WTC11 (cell line): ENCODE results near the gene MPND. TPM values are rescaled to one million over a fixed set of nuclear protein-coding genes. Genes with fewer than 3 reads are reported as not detected.

Experiments used
- ATAC-seq: fragments of 200-7000 bp; cut with Tn5 transposase; 2 replicates; pipeline ENCODE4 v1.10.0; 2021; ENCODE audit warnings: mild to moderate bottlenecking, moderate library complexity
- CTCF ChIA-PET: fragments of 300-600 bp; sonication (Branson Sonifier 250); formaldehyde crosslinking; loops from one replicate; lab custom pipeline; 2021; ENCODE audit warnings: antibody characterized with exemption; lab: Charles Lee
- POLR2A ChIA-PET: fragments of 350-600 bp; sonication (Branson Sonifier 250); formaldehyde crosslinking; loops from one replicate; lab custom pipeline; 2021; ENCODE audit warnings: antibody characterized with exemption; lab: Charles Lee
- DNase-seq: peaks from one replicate; pipeline ENCODE4 v3.0.0; 2021; ENCODE audit warnings: low spot score
- H3K27ac Mint-ChIP-seq: 2 replicates; pipeline ENCODE4 v1.8.0; 2021; ENCODE audit warnings: mixed read lengths
- H3K27me3 Mint-ChIP-seq: 2 replicates; pipeline ENCODE4 v1.8.0; 2021; ENCODE audit warnings: low read depth, mild to moderate bottlenecking, moderate library complexity, mixed read lengths
- H3K36me3 Mint-ChIP-seq: 2 replicates; pipeline ENCODE4 v1.8.0; 2021; ENCODE audit warnings: mixed read lengths
- H3K4me1 Mint-ChIP-seq: 2 replicates; pipeline ENCODE4 v1.8.0; 2022; ENCODE audit warnings: mixed read lengths
- H3K4me3 Mint-ChIP-seq: 2 replicates; pipeline ENCODE4 v1.8.0; 2021; ENCODE audit warnings: mild to moderate bottlenecking, moderate library complexity, mixed read lengths
- H3K9me3 Mint-ChIP-seq: 2 replicates; pipeline ENCODE4 v1.8.0; 2021; ENCODE audit warnings: mixed read lengths
- CREM ChIP-seq: sonication (generic); formaldehyde crosslinking; IDR thresholded peaks from 2 replicates; pipeline ENCODE4 v1.8.1; 2022; ENCODE audit warnings: mild to moderate bottlenecking, missing genetic modification reagents, moderate library complexity
- ELF4 ChIP-seq: sonication (generic); formaldehyde crosslinking; IDR thresholded peaks from 2 replicates; pipeline ENCODE4 v1.8.1; 2022; ENCODE audit warnings: low read depth, mild to moderate bottlenecking, moderate library complexity, missing genetic modification reagents
- FOXK1 ChIP-seq: sonication (generic); formaldehyde crosslinking; IDR thresholded peaks from 2 replicates; pipeline ENCODE4 v1.8.0; 2022; ENCODE audit warnings: mild to moderate bottlenecking, moderate library complexity, missing genetic modification reagents
- FOXP1 ChIP-seq: sonication (generic); formaldehyde crosslinking; IDR thresholded peaks from 2 replicates; pipeline ENCODE4 v1.8.0; 2022; ENCODE audit warnings: missing genetic modification reagents, mild to moderate bottlenecking, moderate library complexity, borderline replicate concordance
- GABPB1 ChIP-seq: sonication (generic); formaldehyde crosslinking; IDR thresholded peaks from 2 replicates; pipeline ENCODE4 v1.8.1; 2023; ENCODE audit warnings: mild to moderate bottlenecking, missing genetic modification reagents
- KAT7 ChIP-seq: sonication (generic); formaldehyde crosslinking; IDR thresholded peaks from 2 replicates; pipeline ENCODE4 v1.8.1; 2023; ENCODE audit warnings: missing genetic modification reagents, mild to moderate bottlenecking, borderline replicate concordance
- MYBL2 ChIP-seq: sonication (generic); formaldehyde crosslinking; IDR thresholded peaks from 2 replicates; pipeline ENCODE4 v1.8.1; 2023; ENCODE audit warnings: mild to moderate bottlenecking, moderate library complexity, missing genetic modification reagents
- NFE2L1 ChIP-seq: sonication (generic); formaldehyde crosslinking; IDR thresholded peaks from 2 replicates; pipeline ENCODE4 v1.8.1; 2023; ENCODE audit warnings: missing genetic modification reagents
- NFYB ChIP-seq: sonication (generic); formaldehyde crosslinking; conservative IDR thresholded peaks from 2 replicates; pipeline ENCODE4 v1.8.0; 2022; ENCODE audit warnings: low read depth, missing genetic modification reagents
- SP1 ChIP-seq: sonication (generic); formaldehyde crosslinking; conservative IDR thresholded peaks from 2 replicates; pipeline ENCODE4 v1.8.1; 2022; ENCODE audit warnings: missing genetic modification reagents
- TEAD1 ChIP-seq: sonication (generic); formaldehyde crosslinking; IDR thresholded peaks from 2 replicates; pipeline ENCODE4 v1.8.0; 2022; ENCODE audit warnings: mild to moderate bottlenecking, missing genetic modification reagents
- TP53 ChIP-seq: sonication (generic); formaldehyde crosslinking; IDR thresholded peaks from 2 replicates; pipeline ENCODE4 v1.8.1; 2023; ENCODE audit warnings: mild to moderate bottlenecking, missing genetic modification reagents
- ZBTB21 ChIP-seq: sonication (generic); formaldehyde crosslinking; IDR thresholded peaks from 2 replicates; pipeline ENCODE4 v1.8.1; 2023; ENCODE audit warnings: mild to moderate bottlenecking, missing genetic modification reagents, borderline replicate concordance
- ZNF263 ChIP-seq: sonication (generic); formaldehyde crosslinking; IDR thresholded peaks from 2 replicates; pipeline ENCODE4 v1.8.1; 2022; ENCODE audit warnings: low read depth, mild to moderate bottlenecking, moderate library complexity, missing genetic modification reagents
- ZNF317 ChIP-seq: sonication (generic); formaldehyde crosslinking; IDR thresholded peaks from 2 replicates; pipeline ENCODE4 v1.8.1; 2023; ENCODE audit warnings: low read depth, mild to moderate bottlenecking, moderate library complexity, missing genetic modification reagents, borderline replicate concordance
- ZNF423 ChIP-seq: fragments of 250-450 bp; sonication (Bioruptor Pico); IDR thresholded peaks from 2 replicates; pipeline ENCODE4 v2.1.2; 2022; ENCODE audit warnings: mild to moderate bottlenecking, moderate library complexity
- total RNA-seq: library from RNA; stranded (reverse); gene quantifications from 3 replicates; pipeline ENCODE4 v1.2.3, GENCODE V29; 2021
- TF ChIP-seq, protein P1 (sequence below): sonication (generic); formaldehyde crosslinking; IDR thresholded peaks from 2 replicates; pipeline ENCODE4 v1.8.0; 2022; ENCODE audit warnings: missing genetic modification reagents
- TF ChIP-seq, protein P2 (sequence below): sonication (generic); formaldehyde crosslinking; IDR thresholded peaks from 2 replicates; pipeline ENCODE4 v1.8.0; 2022; ENCODE audit warnings: mild to moderate bottlenecking, missing genetic modification reagents
- TF ChIP-seq, protein P3 (sequence below): fragments of 250-450 bp; sonication (Bioruptor Pico); IDR thresholded peaks from 2 replicates; pipeline ENCODE4 v1.9.0; 2021; ENCODE audit warnings: mild to moderate bottlenecking
- TF ChIP-seq, protein P4 (sequence below): sonication (generic); formaldehyde crosslinking; IDR thresholded peaks from 2 replicates; pipeline ENCODE4 v1.8.0; 2022; ENCODE audit warnings: mild to moderate bottlenecking, missing genetic modification reagents
- TF ChIP-seq, protein P5 (sequence below): sonication (generic); formaldehyde crosslinking; IDR thresholded peaks from 2 replicates; pipeline ENCODE4 v1.8.1; 2022; ENCODE audit warnings: mild to moderate bottlenecking, moderate library complexity, missing genetic modification reagents
- TF ChIP-seq, protein P6 (sequence below): sonication (generic); formaldehyde crosslinking; IDR thresholded peaks from 2 replicates; pipeline ENCODE4 v1.8.1; 2022; ENCODE audit warnings: low read depth, mild to moderate bottlenecking, moderate library complexity, missing genetic modification reagents, borderline replicate concordance
- TF ChIP-seq, protein P7 (sequence below): sonication (generic); formaldehyde crosslinking; IDR thresholded peaks from 2 replicates; pipeline ENCODE4 v1.8.1; 2023; ENCODE audit warnings: mild to moderate bottlenecking, missing genetic modification reagents, moderate library complexity
- TF ChIP-seq, protein P8 (sequence below): sonication (generic); formaldehyde crosslinking; IDR thresholded peaks from 2 replicates; pipeline ENCODE4 v1.8.0; 2022; ENCODE audit warnings: mild to moderate bottlenecking, missing genetic modification reagents

The MPND gene
- total RNA-seq, 1 experiment from 2014 or later: 28.3 TPM

DNA sequence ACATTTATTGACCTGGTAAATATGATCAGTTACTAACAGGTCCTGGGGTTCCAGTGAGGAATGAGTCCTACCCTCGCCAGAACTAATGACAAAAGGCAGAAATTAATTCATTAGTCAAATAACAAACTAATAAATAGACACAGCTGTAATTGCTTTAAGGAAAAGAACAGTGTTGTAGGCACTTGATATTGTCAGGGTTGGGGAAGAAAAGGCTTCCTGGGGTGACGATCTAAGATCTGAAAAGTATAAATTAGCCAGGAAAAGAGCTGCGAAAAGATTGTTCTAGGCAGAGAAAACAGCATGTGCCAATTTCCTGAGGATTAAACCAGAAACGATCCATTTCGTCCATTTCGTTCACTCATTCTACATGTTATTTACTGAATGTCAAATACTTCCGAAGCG, 58.4 kb downstream of the MPND start (continued):
- TF ChIP-seq, protein P1, sequence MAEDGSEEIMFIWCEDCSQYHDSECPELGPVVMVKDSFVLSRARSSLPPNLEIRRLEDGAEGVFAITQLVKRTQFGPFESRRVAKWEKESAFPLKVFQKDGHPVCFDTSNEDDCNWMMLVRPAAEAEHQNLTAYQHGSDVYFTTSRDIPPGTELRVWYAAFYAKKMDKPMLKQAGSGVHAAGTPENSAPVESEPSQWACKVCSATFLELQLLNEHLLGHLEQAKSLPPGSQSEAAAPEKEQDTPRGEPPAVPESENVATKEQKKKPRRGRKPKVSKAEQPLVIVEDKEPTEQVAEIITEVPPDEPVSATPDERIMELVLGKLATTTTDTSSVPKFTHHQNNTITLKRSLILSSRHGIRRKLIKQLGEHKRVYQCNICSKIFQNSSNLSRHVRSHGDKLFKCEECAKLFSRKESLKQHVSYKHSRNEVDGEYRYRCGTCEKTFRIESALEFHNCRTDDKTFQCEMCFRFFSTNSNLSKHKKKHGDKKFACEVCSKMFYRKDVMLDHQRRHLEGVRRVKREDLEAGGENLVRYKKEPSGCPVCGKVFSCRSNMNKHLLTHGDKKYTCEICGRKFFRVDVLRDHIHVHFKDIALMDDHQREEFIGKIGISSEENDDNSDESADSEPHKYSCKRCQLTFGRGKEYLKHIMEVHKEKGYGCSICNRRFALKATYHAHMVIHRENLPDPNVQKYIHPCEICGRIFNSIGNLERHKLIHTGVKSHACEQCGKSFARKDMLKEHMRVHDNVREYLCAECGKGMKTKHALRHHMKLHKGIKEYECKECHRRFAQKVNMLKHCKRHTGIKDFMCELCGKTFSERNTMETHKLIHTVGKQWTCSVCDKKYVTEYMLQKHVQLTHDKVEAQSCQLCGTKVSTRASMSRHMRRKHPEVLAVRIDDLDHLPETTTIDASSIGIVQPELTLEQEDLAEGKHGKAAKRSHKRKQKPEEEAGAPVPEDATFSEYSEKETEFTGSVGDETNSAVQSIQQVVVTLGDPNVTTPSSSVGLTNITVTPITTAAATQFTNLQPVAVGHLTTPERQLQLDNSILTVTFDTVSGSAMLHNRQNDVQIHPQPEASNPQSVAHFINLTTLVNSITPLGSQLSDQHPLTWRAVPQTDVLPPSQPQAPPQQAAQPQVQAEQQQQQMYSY (CRISPR knock-in tag): no peak

DNA sequence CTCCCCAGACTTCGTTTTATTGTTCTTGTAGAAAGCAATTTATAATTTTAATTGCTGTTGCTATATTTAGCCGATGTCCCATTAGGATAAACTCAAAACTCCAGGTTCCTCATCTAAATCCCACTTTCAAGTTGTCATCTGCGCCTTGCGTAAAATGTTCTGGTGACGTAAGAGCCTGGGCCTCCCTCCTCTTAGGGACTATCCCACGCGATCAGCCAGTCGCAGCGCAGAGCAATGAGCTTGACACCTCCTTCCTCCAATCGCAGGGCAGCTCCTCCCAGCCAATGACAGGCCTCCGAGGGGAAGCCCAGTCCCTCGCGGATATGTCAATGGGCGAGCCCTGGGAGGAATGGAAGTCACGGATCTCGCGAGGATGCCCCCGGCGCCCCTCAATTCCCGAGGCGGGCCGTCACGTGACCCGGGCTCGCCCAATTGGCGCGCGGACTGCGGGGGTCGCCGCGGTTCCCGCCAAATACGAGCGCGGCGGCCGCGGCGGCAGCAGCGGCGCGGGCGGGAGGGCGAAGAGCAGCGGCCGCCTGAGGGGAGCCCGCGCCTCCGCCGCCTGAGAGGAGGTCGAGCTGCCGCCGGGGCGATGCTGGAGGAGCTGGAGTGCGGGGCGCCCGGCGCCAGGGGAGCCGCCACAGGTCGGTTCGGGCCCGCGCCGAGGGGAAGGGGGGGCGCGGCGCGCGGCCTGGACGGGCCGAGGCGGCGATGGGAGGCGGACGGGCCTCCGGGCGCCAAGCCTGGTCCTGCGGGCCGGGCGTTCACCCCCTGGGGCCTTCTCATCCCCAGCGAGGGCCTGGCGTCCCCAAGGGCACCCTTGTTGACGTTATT, 59.0 kb downstream of the MPND start, which contains the start of gene CHAF1A:
TSS of gene CHAF1A (plus strand) at position 470 of the 834 bp plus-strand sequence. CDS start at position 593, 123 bp downstream.
- peak; percentile 99 for DNase-seq
- peaks cover 22% of the 10 kb centered on the region for H3K36me3 Mint-ChIP-seq
- ATAC-seq: peak; percentile 96
- H3K4me3 Mint-ChIP-seq: peak within 1 kb of the TSS; percentile 96
- ChIA-PET CTCF (interaction anchor here (0.5 to 1.4 kb wide), 25 partner anchors 8 to 262 kb away, joined by 3 to 20 read pairs (median 4); partner anchors contain the start of genes HDGFL2, PLIN5 and YJU2), POLR2A (interaction anchor here (1.0 to 1.6 kb wide), 4 partner anchors 11 to 69 kb away, joined by 3 to 6 read pairs (median 4); no protein-coding TSS in a partner anchor)
- peaks cover 58% of the 10 kb centered on the region for H3K4me1 Mint-ChIP-seq
- peak within 1 kb of the TSS; percentile 97 for H3K27ac Mint-ChIP-seq
- no peaks in the 10 kb centered on the region for H3K9me3 Mint-ChIP-seq
- H3K27me3 Mint-ChIP-seq: no peaks in the 10 kb centered on the region
- peak; percentile 29; the same call in 1 of the 2 replicates for TF ChIP-seq MYBL2 (CRISPR knock-in tag)
- 0 out of 2 replicates have a peak, but pooled peaks have one; percentile 57 for TF ChIP-seq FOXP1 (CRISPR knock-in tag)
- TF ChIP-seq, protein P2, sequence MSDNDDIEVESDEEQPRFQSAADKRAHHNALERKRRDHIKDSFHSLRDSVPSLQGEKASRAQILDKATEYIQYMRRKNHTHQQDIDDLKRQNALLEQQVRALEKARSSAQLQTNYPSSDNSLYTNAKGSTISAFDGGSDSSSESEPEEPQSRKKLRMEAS (CRISPR knock-in tag): peak; percentile 80; the same call in 1 of the 2 replicates
- 0 out of 2 replicates have a peak, but pooled peaks have one; percentile 53 for TF ChIP-seq FOXK1
- TF ChIP-seq, protein P3, sequence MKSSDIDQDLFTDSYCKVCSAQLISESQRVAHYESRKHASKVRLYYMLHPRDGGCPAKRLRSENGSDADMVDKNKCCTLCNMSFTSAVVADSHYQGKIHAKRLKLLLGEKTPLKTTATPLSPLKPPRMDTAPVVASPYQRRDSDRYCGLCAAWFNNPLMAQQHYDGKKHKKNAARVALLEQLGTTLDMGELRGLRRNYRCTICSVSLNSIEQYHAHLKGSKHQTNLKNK (CRISPR knock-in tag): no peak
- peak; percentile 46; the same call in 1 of the 2 replicates for TF ChIP-seq TP53 (CRISPR knock-in tag)
- TF ChIP-seq, protein P4, sequence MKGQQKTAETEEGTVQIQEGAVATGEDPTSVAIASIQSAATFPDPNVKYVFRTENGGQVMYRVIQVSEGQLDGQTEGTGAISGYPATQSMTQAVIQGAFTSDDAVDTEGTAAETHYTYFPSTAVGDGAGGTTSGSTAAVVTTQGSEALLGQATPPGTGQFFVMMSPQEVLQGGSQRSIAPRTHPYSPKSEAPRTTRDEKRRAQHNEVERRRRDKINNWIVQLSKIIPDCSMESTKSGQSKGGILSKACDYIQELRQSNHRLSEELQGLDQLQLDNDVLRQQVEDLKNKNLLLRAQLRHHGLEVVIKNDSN: peak; percentile 97
- TF ChIP-seq, protein P5, sequence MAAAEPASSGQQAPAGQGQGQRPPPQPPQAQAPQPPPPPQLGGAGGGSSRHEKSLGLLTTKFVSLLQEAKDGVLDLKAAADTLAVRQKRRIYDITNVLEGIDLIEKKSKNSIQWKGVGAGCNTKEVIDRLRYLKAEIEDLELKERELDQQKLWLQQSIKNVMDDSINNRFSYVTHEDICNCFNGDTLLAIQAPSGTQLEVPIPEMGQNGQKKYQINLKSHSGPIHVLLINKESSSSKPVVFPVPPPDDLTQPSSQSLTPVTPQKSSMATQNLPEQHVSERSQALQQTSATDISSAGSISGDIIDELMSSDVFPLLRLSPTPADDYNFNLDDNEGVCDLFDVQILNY: peak; percentile 98
- peak; percentile 49; the same call in 1 of the 2 replicates for TF ChIP-seq GABPB1
- peak; percentile 75; the same call in 1 of the 2 replicates for TF ChIP-seq ELF4 (CRISPR knock-in tag)
- TF ChIP-seq, protein P6, sequence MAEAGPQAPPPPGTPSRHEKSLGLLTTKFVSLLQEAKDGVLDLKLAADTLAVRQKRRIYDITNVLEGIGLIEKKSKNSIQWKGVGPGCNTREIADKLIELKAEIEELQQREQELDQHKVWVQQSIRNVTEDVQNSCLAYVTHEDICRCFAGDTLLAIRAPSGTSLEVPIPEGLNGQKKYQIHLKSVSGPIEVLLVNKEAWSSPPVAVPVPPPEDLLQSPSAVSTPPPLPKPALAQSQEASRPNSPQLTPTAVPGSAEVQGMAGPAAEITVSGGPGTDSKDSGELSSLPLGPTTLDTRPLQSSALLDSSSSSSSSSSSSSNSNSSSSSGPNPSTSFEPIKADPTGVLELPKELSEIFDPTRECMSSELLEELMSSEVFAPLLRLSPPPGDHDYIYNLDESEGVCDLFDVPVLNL: peak; percentile 71; the same call in 1 of the 2 replicates
- TF ChIP-seq TEAD1 (CRISPR knock-in tag): 0 out of 2 replicates have a peak, but pooled peaks have one; percentile 15
- TF ChIP-seq CREM: peak; percentile 59; the same call in 1 of the 2 replicates
- TF ChIP-seq ZNF423 (CRISPR knock-in tag): no peak
- no peak for TF ChIP-seq NFE2L1 (CRISPR knock-in tag)
- TF ChIP-seq ZNF317 (CRISPR knock-in tag): 0 out of 2 replicates have a peak, but pooled peaks have one; percentile 22
- peak; percentile 78 for TF ChIP-seq SP1 (CRISPR knock-in tag)
- TF ChIP-seq ZBTB21 (CRISPR knock-in tag): peak; percentile 74; the same call in 1 of the 2 replicates
- TF ChIP-seq NFYB: peak; percentile 97
- TF ChIP-seq ZNF263 (CRISPR knock-in tag): no peak
- peak; percentile 70; the same call in 1 of the 2 replicates for TF ChIP-seq KAT7 (CRISPR knock-in tag)
- TF ChIP-seq, protein P7, sequence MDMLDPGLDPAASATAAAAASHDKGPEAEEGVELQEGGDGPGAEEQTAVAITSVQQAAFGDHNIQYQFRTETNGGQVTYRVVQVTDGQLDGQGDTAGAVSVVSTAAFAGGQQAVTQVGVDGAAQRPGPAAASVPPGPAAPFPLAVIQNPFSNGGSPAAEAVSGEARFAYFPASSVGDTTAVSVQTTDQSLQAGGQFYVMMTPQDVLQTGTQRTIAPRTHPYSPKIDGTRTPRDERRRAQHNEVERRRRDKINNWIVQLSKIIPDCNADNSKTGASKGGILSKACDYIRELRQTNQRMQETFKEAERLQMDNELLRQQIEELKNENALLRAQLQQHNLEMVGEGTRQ: peak; percentile 100
- TF ChIP-seq, protein P8, sequence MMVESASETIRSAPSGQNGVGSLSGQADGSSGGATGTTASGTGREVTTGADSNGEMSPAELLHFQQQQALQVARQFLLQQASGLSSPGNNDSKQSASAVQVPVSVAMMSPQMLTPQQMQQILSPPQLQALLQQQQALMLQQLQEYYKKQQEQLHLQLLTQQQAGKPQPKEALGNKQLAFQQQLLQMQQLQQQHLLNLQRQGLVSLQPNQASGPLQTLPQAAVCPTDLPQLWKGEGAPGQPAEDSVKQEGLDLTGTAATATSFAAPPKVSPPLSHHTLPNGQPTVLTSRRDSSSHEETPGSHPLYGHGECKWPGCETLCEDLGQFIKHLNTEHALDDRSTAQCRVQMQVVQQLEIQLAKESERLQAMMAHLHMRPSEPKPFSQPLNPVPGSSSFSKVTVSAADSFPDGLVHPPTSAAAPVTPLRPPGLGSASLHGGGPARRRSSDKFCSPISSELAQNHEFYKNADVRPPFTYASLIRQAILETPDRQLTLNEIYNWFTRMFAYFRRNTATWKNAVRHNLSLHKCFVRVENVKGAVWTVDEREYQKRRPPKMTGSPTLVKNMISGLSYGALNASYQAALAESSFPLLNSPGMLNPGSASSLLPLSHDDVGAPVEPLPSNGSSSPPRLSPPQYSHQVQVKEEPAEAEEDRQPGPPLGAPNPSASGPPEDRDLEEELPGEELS (CRISPR knock-in tag): peak; percentile 80; the same call in 1 of the 2 replicates
